OCI-LY1 (cell line): ENCODE results near the gene PTPRG.

Experiments used
- H2AFZ ChIP-seq: fragments of 200-600 bp; sonication (generic), shearing (Covaris generic); 2 replicates; pipeline ENCODE4 v1.6.0; 2014; ENCODE audit warnings: antibody characterized with exemption, mild to moderate bottlenecking, low read length
- H3F3A ChIP-seq: fragments of 200-600 bp; sonication (generic), shearing (Covaris generic); 2 replicates; pipeline ENCODE4 v1.6.0; 2014; ENCODE audit warnings: mild to moderate bottlenecking, antibody characterized with exemption, low read length, moderate library complexity; ENCODE audit not compliant: insufficient read depth
- H3K27ac ChIP-seq: fragments of 200-600 bp; sonication (generic); 2 replicates; pipeline ENCODE4 v1.5.1; 2014; ENCODE audit warnings: low read length, mixed run types, mild to moderate bottlenecking, low read depth; ENCODE audit not compliant: poor library complexity, severe bottlenecking
- H3K27me3 ChIP-seq: fragments of 200-600 bp; sonication (generic); 2 replicates; pipeline ENCODE4 v1.6.0; 2014; ENCODE audit warnings: antibody characterized with exemption, mild to moderate bottlenecking, low read length, moderate library complexity; ENCODE audit not compliant: insufficient read depth
- H3K36me3 ChIP-seq: fragments of 200-600 bp; sonication (generic); 2 replicates; pipeline ENCODE4 v1.6.1; 2014; ENCODE audit warnings: mild to moderate bottlenecking, antibody characterized with exemption, low read length, moderate library complexity, mixed read lengths; ENCODE audit not compliant: insufficient read depth
- H3K4me1 ChIP-seq: fragments of 200-600 bp; sonication (generic); 2 replicates; pipeline ENCODE4 v1.5.1; 2014; ENCODE audit warnings: mild to moderate bottlenecking, low read length, moderate library complexity; ENCODE audit not compliant: insufficient read depth, severe bottlenecking
- H3K4me2 ChIP-seq: fragments of 200-600 bp; sonication (generic), shearing (Covaris generic); 2 replicates; pipeline ENCODE4 v1.6.1; 2014; ENCODE audit warnings: low read length
- H3K4me3 ChIP-seq: fragments of 200-600 bp; sonication (generic); 2 replicates; pipeline ENCODE4 v1.5.1; 2014; ENCODE audit warnings: low read length, low read depth, mild to moderate bottlenecking, mixed read lengths; ENCODE audit not compliant: poor library complexity, severe bottlenecking
- H3K79me2 ChIP-seq: fragments of 200-600 bp; shearing (Covaris generic); 2 replicates; pipeline ENCODE4 v1.6.1; 2016; ENCODE audit warnings: mixed run types, low read length, mixed read lengths; ENCODE audit not compliant: insufficient read depth
- H3K9ac ChIP-seq: fragments of 200-600 bp; sonication (generic), shearing (Covaris generic); 2 replicates; pipeline ENCODE4 v1.6.1; 2014; ENCODE audit warnings: mild to moderate bottlenecking, low read length, mixed read lengths
- H3K9me2 ChIP-seq: fragments of 200-600 bp; sonication (generic), shearing (Covaris generic); 2 replicates; pipeline ENCODE4 v1.6.1; 2014; ENCODE audit warnings: low read depth, mild to moderate bottlenecking, low read length, mixed read lengths
- H3K9me3 ChIP-seq: fragments of 200-600 bp; shearing (Covaris generic); 2 replicates; pipeline ENCODE4 v1.6.1; 2014; ENCODE audit warnings: low read length, mixed read lengths
- H4K20me1 ChIP-seq: fragments of 200-600 bp; sonication (generic), shearing (Covaris generic); 2 replicates; pipeline ENCODE4 v1.6.0; 2016; ENCODE audit warnings: mild to moderate bottlenecking, low read length; ENCODE audit not compliant: insufficient read depth
- CTCF ChIP-seq: fragments of 200-600 bp; sonication (generic), shearing (Covaris generic); IDR thresholded peaks from 2 replicates; pipeline ENCODE4 v1.5.1; 2017; ENCODE audit warnings: mild to moderate bottlenecking, antibody characterized with exemption, low read length, moderate library complexity, mixed read lengths
- EZH2 ChIP-seq: fragments of 200-600 bp; sonication (generic), shearing (Covaris generic); IDR thresholded peaks from 2 replicates; pipeline ENCODE4 v1.8.0; 2017; ENCODE audit warnings: borderline replicate concordance, mixed run types, mild to moderate bottlenecking, antibody characterized with exemption, low read length, moderate library complexity, mixed read lengths

Gene PTPRG

DNA sequence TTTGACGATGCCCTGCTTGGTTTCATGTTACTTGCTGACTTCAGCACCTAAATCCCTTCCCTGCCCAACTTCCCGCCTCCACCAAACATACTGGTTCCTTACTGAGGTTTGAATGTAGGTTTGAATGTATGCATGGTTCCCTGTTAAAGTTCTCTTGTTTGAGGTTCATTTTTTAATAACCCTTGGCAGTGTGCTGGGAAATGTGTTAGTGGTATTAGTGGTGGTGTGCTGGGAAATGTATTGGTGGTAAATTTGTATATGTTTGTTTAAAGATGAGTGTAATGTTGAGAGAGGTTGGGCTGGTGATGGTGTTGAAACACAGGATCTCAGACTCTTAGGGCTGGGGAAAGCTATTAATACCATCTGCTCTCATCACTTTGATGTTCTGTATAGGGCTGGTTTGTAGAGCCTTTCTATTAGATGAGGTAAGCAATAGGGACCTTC is 392.7 kb downstream of the PTPRG start:
- Histone ChIP-seq H3K4me1 (no peaks in the 10 kb centered on the region), H3K4me3 (no peak overlapping the region), H3K9me2 (no peaks in the 10 kb centered on the region), H3F3A (no peaks in the 10 kb centered on the region), H3K9me3 (no peaks in the 10 kb centered on the region), H3K27me3 (no peaks in the 10 kb centered on the region), H3K27ac (no peak overlapping the region), H3K79me2 (no peaks in the 10 kb centered on the region), H3K4me2 (no peak overlapping the region), H2AFZ (no peak overlapping the region), H3K9ac (no peak overlapping the region), H4K20me1 (no peaks in the 10 kb centered on the region), H3K36me3 (no peaks in the 10 kb centered on the region)
- no peak for TF ChIP-seq CTCF
- TF ChIP-seq EZH2, result no peak

DNA sequence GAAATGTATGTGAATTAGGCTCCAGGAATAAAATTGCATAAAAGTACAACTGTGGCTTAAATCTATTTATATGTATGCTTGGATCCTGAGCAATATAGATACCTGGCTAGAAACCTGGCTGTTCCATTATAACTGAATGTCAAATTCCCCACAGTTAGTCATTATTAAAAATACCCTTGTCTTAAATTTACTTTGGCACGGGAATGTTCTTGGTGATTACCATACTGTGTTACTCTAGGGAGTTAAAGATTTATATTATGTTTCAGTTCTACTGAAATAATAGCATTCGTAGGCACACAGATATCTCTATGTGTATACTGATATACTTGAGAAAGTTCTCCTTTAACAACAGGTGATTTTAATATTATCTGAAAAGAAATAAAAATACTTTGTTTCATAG is 394.1 kb downstream of the PTPRG start:
- H3K4me1 ChIP-seq, result no peaks in the 10 kb centered on the region
- TF ChIP-seq EZH2 (no peak), CTCF (no peak)
- no peaks in the 10 kb centered on the region for H3F3A ChIP-seq
- no peak overlapping the region for H3K27ac ChIP-seq
- no peaks in the 10 kb centered on the region for H3K79me2 ChIP-seq
- H3K9ac ChIP-seq, result no peak overlapping the region
- H3K9me2 ChIP-seq, result no peaks in the 10 kb centered on the region
- no peaks in the 10 kb centered on the region for H3K36me3 ChIP-seq
- H4K20me1 ChIP-seq, result no peaks in the 10 kb centered on the region
- H3K9me3 ChIP-seq, result no peaks in the 10 kb centered on the region
- H3K4me2 ChIP-seq, result no peak overlapping the region
- H3K4me3 ChIP-seq, result no peak overlapping the region
- H3K27me3 ChIP-seq, result no peaks in the 10 kb centered on the region
- H2AFZ ChIP-seq, result no peak overlapping the region

GRCh38 chr3:61956236-61956635 is 394.9 kb downstream of the PTPRG start:
- H3K79me2 ChIP-seq, result no peaks in the 10 kb centered on the region
- no peaks in the 10 kb centered on the region for H4K20me1 ChIP-seq
- H3K27ac ChIP-seq, result no peak overlapping the region
- H3K36me3 ChIP-seq, result no peaks in the 10 kb centered on the region
- H3K27me3 ChIP-seq, result no peaks in the 10 kb centered on the region
- H3F3A ChIP-seq, result no peaks in the 10 kb centered on the region
- no peaks in the 10 kb centered on the region for H3K9me3 ChIP-seq
- no peaks in the 10 kb centered on the region for H3K4me1 ChIP-seq
- no peaks in the 10 kb centered on the region for H3K9me2 ChIP-seq
- H2AFZ ChIP-seq, result no peak overlapping the region
- H3K4me2 ChIP-seq, result no peak overlapping the region
- no peak for TF ChIP-seq CTCF
- no peak overlapping the region for H3K4me3 ChIP-seq
- no peak overlapping the region for H3K9ac ChIP-seq
